GM19025 (cell line): ENCODE data around the gene HDGFL1.

Experiments used
- ATAC-seq: cut with Tn5 transposase; IDR thresholded peaks from one replicate; pipeline ENCODE4 v1.9.1; 2021; ENCODE audit warnings: mild to moderate bottlenecking, low read depth, moderate library complexity; ENCODE audit not compliant: unreplicated experiment

Gene HDGFL1

GRCh38 chr6:22589118-22589517, 19.8 kb downstream of the HDGFL1 start:
- ATAC-seq = no peak

GRCh38 chr6:22590423-22590822, 21.1 kb downstream of the HDGFL1 start:
- no peak for ATAC-seq

GRCh38 chr6:22593895-22594294, 24.5 kb downstream of the HDGFL1 start:
- no peak for ATAC-seq

GRCh38 chr6:22596011-22596410, 26.6 kb downstream of the HDGFL1 start:
- ATAC-seq = no peak

GRCh38 chr6:22598339-22598738, 29.0 kb downstream of the HDGFL1 start:
- no peak for ATAC-seq

- no peak for ATAC-seq
Observed at GRCh38 chr6:22600059-22600458, 30.7 kb downstream of the HDGFL1 start.

- no peak for ATAC-seq
Observed at GRCh38 chr6:22601984-22602383, 32.6 kb downstream of the HDGFL1 start.

- ATAC-seq = no peak
Observed at GRCh38 chr6:22605736-22606135, 36.4 kb downstream of the HDGFL1 start.

- no peak for ATAC-seq
Observed at GRCh38 chr6:22610127-22610526, 40.8 kb downstream of the HDGFL1 start.

GRCh38 chr6:22612236-22612635, 42.9 kb downstream of the HDGFL1 start:
- no peak for ATAC-seq

- ATAC-seq = no peak
Observed at GRCh38 chr6:22613051-22613450, 43.7 kb downstream of the HDGFL1 start.

- ATAC-seq = no peak
Observed at GRCh38 chr6:22613695-22614094, 44.3 kb downstream of the HDGFL1 start.

- ATAC-seq = no peak
Observed at GRCh38 chr6:22614547-22614946, 45.2 kb downstream of the HDGFL1 start.

- ATAC-seq = no peak
Observed at GRCh38 chr6:22621028-22621427, 51.7 kb downstream of the HDGFL1 start.
